Hepatocyte (in vitro differentiated cells): ENCODE data around the gene NR1I2. TPM values are rescaled to one million over a fixed set of nuclear protein-coding genes. Genes with fewer than 3 reads are reported as not detected.

Experiments used
- DNase-seq: peaks from one replicate; pipeline ENCODE4 v3.0.0-alpha.2; 2016; ENCODE audit warnings: low spot score
- H2AFZ ChIP-seq: fragments of 200-600 bp; sonication (generic); 2 replicates; pipeline ENCODE4 v1.6.0; 2016; ENCODE audit warnings: antibody characterized with exemption, mild to moderate bottlenecking
- H3K27ac ChIP-seq: fragments of 200-600 bp; sonication (generic); 2 replicates; pipeline ENCODE4 v1.5.1; 2016; ENCODE audit warnings: mild to moderate bottlenecking
- H3K27me3 ChIP-seq: fragments of 200-600 bp; sonication (generic); 2 replicates; pipeline ENCODE4 v1.6.1; 2016
- H3K36me3 ChIP-seq: fragments of 200-600 bp; sonication (generic); replicated peaks from 2 replicates; pipeline ENCODE4 v1.5.1; 2016; ENCODE audit warnings: low read depth; ENCODE audit not compliant: insufficient read depth
- H3K4me1 ChIP-seq: fragments of 200-600 bp; sonication (generic); 2 replicates; pipeline ENCODE4 v1.5.1; 2016; ENCODE audit warnings: mild to moderate bottlenecking, moderate library complexity; ENCODE audit not compliant: insufficient read depth
- H3K4me2 ChIP-seq: fragments of 200-600 bp; sonication (generic); 2 replicates; pipeline ENCODE4 v1.6.0; 2016
- H3K4me3 ChIP-seq: fragments of 200-600 bp; sonication (generic); 2 replicates; pipeline ENCODE4 v1.5.1; 2016; ENCODE audit warnings: mild to moderate bottlenecking
- H3K79me2 ChIP-seq: fragments of 200-600 bp; sonication (generic); 2 replicates; pipeline ENCODE4 v1.6.0; 2017; ENCODE audit warnings: mild to moderate bottlenecking
- H3K9me2 ChIP-seq: fragments of 200-600 bp; sonication (generic); replicated peaks from 2 replicates; pipeline ENCODE4 v1.6.0; 2017; ENCODE audit warnings: mild to moderate bottlenecking; ENCODE audit not compliant: insufficient read depth
- H3K9me3 ChIP-seq: fragments of 200-600 bp; sonication (generic); 2 replicates; pipeline ENCODE4 v1.5.1; 2016; ENCODE audit warnings: low read depth, mild to moderate bottlenecking
- H4K20me1 ChIP-seq: fragments of 200-600 bp; sonication (generic); 2 replicates; pipeline ENCODE4 v1.6.0; 2016; ENCODE audit warnings: mild to moderate bottlenecking; ENCODE audit not compliant: insufficient read depth, poor library complexity, severe bottlenecking
- CTCF ChIP-seq: fragments of 200-600 bp; sonication (generic); IDR thresholded peaks from 2 replicates; pipeline ENCODE4 v1.5.1; 2016; ENCODE audit warnings: antibody characterized with exemption, mild to moderate bottlenecking; ENCODE audit not compliant: poor library complexity
- EZH2 ChIP-seq: fragments of 200-600 bp; sonication (generic); IDR thresholded peaks from 2 replicates; pipeline ENCODE4 v1.6.1; 2016; ENCODE audit warnings: antibody characterized with exemption, mild to moderate bottlenecking, borderline replicate concordance
- EZH2phosphoT487 ChIP-seq: fragments of 200-600 bp; sonication (generic); IDR thresholded peaks from one replicate; pipeline ENCODE4 v1.6.1; 2018; ENCODE audit warnings: antibody characterized with exemption, mild to moderate bottlenecking, low read depth, moderate library complexity; ENCODE audit not compliant: unreplicated experiment, severe bottlenecking
- WGBS: methylation state at CpG from one replicate; pipeline ENCODE4 v1.1.6; 2016; ENCODE audit warnings: low lambda C conversion rate; ENCODE audit errors: missing lambda C conversion rate; 5-methylcytosine and 5-hydroxymethylcytosine counted together
- polyA plus RNA-seq: library from polyadenylated mRNA; unstranded; fragments of >200 nt; fragmentation: Nextera tagmentation; extraction: Ambion mirVana; gene quantifications from 2 replicates; pipeline ENCODE4 v1.2.1, GENCODE V29; 2016
- total RNA-seq: library from RNA; depleted of rRNA; stranded (reverse); fragments of >200 nt; gene quantifications from 2 replicates; pipeline ENCODE4 v1.2.3, GENCODE V29; 2014

NR1I2 gene
- total and polyA plus RNA-seq, 2 experiments from 2014 or later, result 5.0 to 7.0 TPM

- H4K20me1 ChIP-seq, result no peaks in the 10 kb centered on the region
- H3K9me3 ChIP-seq, result no peaks in the 10 kb centered on the region
- no peaks in the 10 kb centered on the region for H3K36me3 ChIP-seq
- no peaks in the 10 kb centered on the region for H3K79me2 ChIP-seq
- H3K27ac ChIP-seq, result no peak overlapping the region
- TF ChIP-seq CTCF (no peak), EZH2 (no peak), EZH2phosphoT487 (no peak)
- no peak overlapping the region for H3K4me3 ChIP-seq
- no peaks in the 10 kb centered on the region for H3K4me1 ChIP-seq
- no peak overlapping the region for H2AFZ ChIP-seq
- no peaks in the 10 kb centered on the region for H3K9me2 ChIP-seq
- no peak overlapping the region for H3K4me2 ChIP-seq
- 89% methylated on average over 2 of the region's 2 CpGs for WGBS
- H3K27me3 ChIP-seq, result no peaks in the 10 kb centered on the region
- no peak for DNase-seq
These were observed 2.0 kb upstream of the NR1I2 start for GRCh38 chr3:119779731-119780383.

DNA sequence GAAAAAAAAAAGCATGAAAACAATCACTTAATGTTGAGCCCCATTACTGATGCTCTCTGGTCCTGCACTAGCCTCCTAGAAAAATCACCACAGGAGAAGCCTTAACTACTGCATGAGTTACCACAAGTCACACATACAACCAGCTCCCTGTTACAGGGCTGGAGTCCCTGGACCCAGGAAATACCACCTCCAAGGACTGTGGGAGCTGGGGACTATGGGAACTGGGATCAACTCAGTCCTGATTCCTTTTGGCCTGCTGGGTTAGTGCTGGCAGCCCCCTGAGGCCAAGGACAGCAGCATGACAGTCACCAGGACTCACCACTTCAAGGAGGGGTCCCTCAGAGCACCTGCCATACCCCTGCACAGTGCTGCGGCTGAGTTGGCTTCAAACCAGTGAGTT, 559 bp downstream of the NR1I2 start:
- Histone ChIP-seq H2AFZ (no peak overlapping the region), H4K20me1 (no peaks in the 10 kb centered on the region), H3K4me2 (peak overlapping the region; percentile 58), H3K4me1 (no peaks in the 10 kb centered on the region), H3K4me3 (no peak overlapping the region), H3K27me3 (no peaks in the 10 kb centered on the region), H3K27ac (peak overlapping the region; percentile 87), H3K9me2 (no peaks in the 10 kb centered on the region), H3K9me3 (no peaks in the 10 kb centered on the region), H3K36me3 (no peaks in the 10 kb centered on the region), H3K79me2 (no peaks in the 10 kb centered on the region)
- no peak for DNase-seq
- WGBS, result 94% methylated on average over 1 of the region's 1 CpG
- TF ChIP-seq EZH2phosphoT487 (no peak), EZH2 (no peak), CTCF (no peak)

DNA sequence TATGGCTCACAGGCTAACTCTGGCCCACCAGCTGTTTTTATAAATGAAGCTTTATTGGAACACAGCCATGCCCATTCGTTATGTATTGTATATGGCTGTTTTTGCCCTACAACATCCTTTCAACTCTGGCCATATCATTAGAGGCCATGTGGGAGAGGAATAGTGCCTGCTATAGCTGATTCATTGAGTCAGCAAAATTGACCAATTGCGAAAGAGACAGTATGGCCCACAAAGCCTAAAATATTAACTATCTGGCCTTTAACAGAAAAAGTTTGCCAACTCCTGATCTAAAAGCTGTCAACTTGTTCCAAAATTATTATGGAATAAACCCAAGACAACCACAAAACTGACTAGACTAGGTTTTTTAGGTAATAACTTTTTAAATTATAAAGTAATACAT, 1.4 kb downstream of the NR1I2 start:
- no peaks in the 10 kb centered on the region for H3K9me2 ChIP-seq
- H3K9me3 ChIP-seq, result no peaks in the 10 kb centered on the region
- H3K4me2 ChIP-seq, result no peak overlapping the region
- no peak for DNase-seq
- H3K79me2 ChIP-seq, result no peaks in the 10 kb centered on the region
- H2AFZ ChIP-seq, result no peak overlapping the region
- no peak overlapping the region for H3K27ac ChIP-seq
- no peaks in the 10 kb centered on the region for H3K36me3 ChIP-seq
- TF ChIP-seq EZH2, result no peak
- no peaks in the 10 kb centered on the region for H3K4me1 ChIP-seq
- WGBS, result 96% methylated on average over 2 of the region's 2 CpGs
- H4K20me1 ChIP-seq, result no peaks in the 10 kb centered on the region
- H3K4me3 ChIP-seq, result no peak overlapping the region
- H3K27me3 ChIP-seq, result no peaks in the 10 kb centered on the region

GRCh38 chr3:119783883-119784282, 2.0 kb downstream of the NR1I2 start:
- no peak overlapping the region for H3K27ac ChIP-seq
- no peaks in the 10 kb centered on the region for H3K4me1 ChIP-seq
- H4K20me1 ChIP-seq, result no peaks in the 10 kb centered on the region
- WGBS, result 79% methylated on average over 7 of the region's 7 CpGs
- H3K4me3 ChIP-seq, result no peak overlapping the region
- no peak overlapping the region for H3K4me2 ChIP-seq
- H3K9me3 ChIP-seq, result no peaks in the 10 kb centered on the region
- DNase-seq, result no peak
- no peaks in the 10 kb centered on the region for H3K36me3 ChIP-seq
- no peak overlapping the region for H2AFZ ChIP-seq
- no peaks in the 10 kb centered on the region for H3K79me2 ChIP-seq
- TF ChIP-seq EZH2phosphoT487 (no peak), CTCF (no peak), EZH2 (no peak)
- no peaks in the 10 kb centered on the region for H3K27me3 ChIP-seq
- no peaks in the 10 kb centered on the region for H3K9me2 ChIP-seq
